BLaER1 treated with 17β-estradiol and CSF1 and Interleukin-3, amounts not matched to agents 10 nM and 100 nM (cell line): ENCODE measurements around the gene CPEB1.

Experiments used
- H3K27ac ChIP-seq, 11 experiments: shearing (Covaris generic); formaldehyde crosslinking; 2 replicates each; pipeline ENCODE4 v1.8.1; 2022
- H3K27me3 ChIP-seq, 11 experiments: shearing (Covaris generic); formaldehyde crosslinking; 2 replicates each; pipeline ENCODE4 v1.8.1; 2022
- H3K36me3 ChIP-seq, 11 experiments: shearing (Covaris generic); formaldehyde crosslinking; 2 replicates each; pipeline ENCODE4 v1.8.1; 2022
- H3K4me1 ChIP-seq, 10 experiments: shearing (Covaris generic); formaldehyde crosslinking; 2 replicates each; pipeline ENCODE4 v1.8.1; 2022
- H3K4me2 ChIP-seq, 11 experiments: shearing (Covaris generic); formaldehyde crosslinking; 2 replicates each; pipeline ENCODE4 v1.8.1; 2022
- H3K4me3 ChIP-seq, 10 experiments: shearing (Covaris generic); formaldehyde crosslinking; 2 replicates each; pipeline ENCODE4 v1.8.1; 2022
- H3K9ac ChIP-seq, 11 experiments: shearing (Covaris generic); formaldehyde crosslinking; 2 replicates each; pipeline ENCODE4 v1.8.1; 2022
- H3K9me3 ChIP-seq, 11 experiments: shearing (Covaris generic); formaldehyde crosslinking; replicated peaks in 1 of 11; 2 replicates each; pipeline ENCODE4 v1.8.1; 2022
- H4K20me1 ChIP-seq, 11 experiments: shearing (Covaris generic); formaldehyde crosslinking; 2 replicates each; pipeline ENCODE4 v1.8.1; 2022
- Cebpa-rat ChIP-seq, 11 experiments: shearing (Covaris generic); IDR thresholded peaks; 2 replicates each; pipeline ENCODE4 v1.8.1; 2022

Gene CPEB1

DNA sequence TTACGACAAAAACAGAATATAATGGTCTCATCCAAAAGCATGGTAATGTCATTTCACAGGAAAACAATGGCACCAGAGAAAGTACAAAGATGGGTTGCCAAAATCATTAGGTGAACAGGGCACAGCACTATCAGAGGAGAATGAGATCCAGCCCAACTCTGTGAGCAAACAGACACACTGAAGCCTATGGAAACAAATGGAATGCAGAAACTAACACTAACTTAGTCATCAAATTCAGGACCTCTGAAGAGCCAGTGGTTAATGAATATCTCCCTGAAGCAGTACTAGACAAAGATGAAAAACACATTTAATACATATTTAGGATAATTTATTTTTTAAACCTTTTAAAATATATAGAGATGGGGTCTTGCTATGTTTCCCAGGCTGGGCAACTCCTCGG is 92.3 kb downstream of the CPEB1 start:
- Histone ChIP-seq H3K4me1 (peaks cover 0 to 8% (median 0%) of the 10 kb centered on the region in 10 experiments; a peak in 2 of 20 replicates), H3K4me2 (no peak overlapping the region), H3K36me3 (no peaks in the 10 kb centered on the region), H3K9me3 (no peaks in the 10 kb centered on the region), H3K9ac (no peak overlapping the region), H3K27me3 (no peaks in the 10 kb centered on the region), H4K20me1 (no peaks in the 10 kb centered on the region), H3K27ac (no peak overlapping the region), H3K4me3 (no peak overlapping the region)
- no peak for TF ChIP-seq Cebpa-rat (IDR thresholded peaks at IDR 0.05)

- no peaks in the 10 kb centered on the region for H3K36me3 ChIP-seq
- H4K20me1 ChIP-seq, result no peaks in the 10 kb centered on the region
- no peaks in the 10 kb centered on the region for H3K27me3 ChIP-seq
- TF ChIP-seq Cebpa-rat (IDR thresholded peaks at IDR 0.05), result no peak
- peaks cover 0 to 8% (median 0%) of the 10 kb centered on the region in 10 experiments; a peak in 2 of 20 replicates for H3K4me1 ChIP-seq
- H3K4me2 ChIP-seq, result no peak overlapping the region
- H3K9me3 ChIP-seq, result no peaks in the 10 kb centered on the region
- H3K27ac ChIP-seq, result no peak overlapping the region
- H3K9ac ChIP-seq, result no peak overlapping the region
- no peak overlapping the region for H3K4me3 ChIP-seq
These were observed 92.8 kb downstream of the CPEB1 start for GRCh38 chr15:82554351-82554750.

- H3K36me3 ChIP-seq, result no peaks in the 10 kb centered on the region
- H3K27me3 ChIP-seq, result no peaks in the 10 kb centered on the region
- H3K4me1 ChIP-seq, result peaks cover 0 to 8% (median 0%) of the 10 kb centered on the region in 10 experiments; a peak in 2 of 20 replicates
- no peak overlapping the region for H3K4me3 ChIP-seq
- no peak for TF ChIP-seq Cebpa-rat (IDR thresholded peaks at IDR 0.05)
- no peak overlapping the region for H3K9ac ChIP-seq
- H3K9me3 ChIP-seq, result no peaks in the 10 kb centered on the region
- H3K4me2 ChIP-seq, result no peak overlapping the region
- H3K27ac ChIP-seq, result no peak overlapping the region
- H4K20me1 ChIP-seq, result no peaks in the 10 kb centered on the region
These were observed 93.3 kb downstream of the CPEB1 start for GRCh38 chr15:82553846-82554245.

DNA sequence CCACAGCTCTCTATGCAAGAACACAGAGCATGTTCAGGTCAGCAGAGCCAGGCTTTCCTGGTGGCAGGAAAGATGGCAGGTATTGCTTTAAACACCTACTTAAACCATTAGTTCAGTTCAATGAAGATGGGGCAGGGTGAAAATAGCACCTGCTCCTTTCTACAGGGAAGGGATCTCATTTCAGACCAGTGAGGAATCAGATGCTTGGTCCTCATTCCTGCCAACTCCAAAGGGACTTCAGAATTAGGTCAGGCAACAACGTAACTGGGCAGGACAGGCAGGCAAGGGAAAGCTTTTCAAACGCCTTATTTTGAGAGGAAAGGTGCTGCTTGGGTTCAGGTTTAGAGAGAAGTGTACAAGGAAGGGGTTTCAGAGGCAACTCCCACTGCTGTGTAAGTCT is 94.3 kb downstream of the CPEB1 start:
- Histone ChIP-seq H3K9me3 (no peaks in the 10 kb centered on the region), H3K9ac (no peak overlapping the region), H4K20me1 (no peaks in the 10 kb centered on the region), H3K36me3 (no peaks in the 10 kb centered on the region), H3K27ac (no peak overlapping the region), H3K4me2 (no peak overlapping the region), H3K27me3 (no peaks in the 10 kb centered on the region), H3K4me3 (no peak overlapping the region), H3K4me1 (peaks cover 0 to 8% (median 0%) of the 10 kb centered on the region in 10 experiments; a peak in 2 of 20 replicates)
- TF ChIP-seq Cebpa-rat (IDR thresholded peaks at IDR 0.05), result no peak

GRCh38 chr15:82551646-82552247 is 95.4 kb downstream of the CPEB1 start:
- Histone ChIP-seq H3K4me2 (peak overlapping the region in 2 of 11 experiments; percentile 15 to 32; a peak in 2 of 22 replicates), H3K4me1 (peaks cover 0 to 8% (median 0%) of the 10 kb centered on the region in 10 experiments; a peak in 2 of 20 replicates), H3K9ac (no peak overlapping the region), H4K20me1 (no peaks in the 10 kb centered on the region), H3K36me3 (no peaks in the 10 kb centered on the region), H3K9me3 (no peaks in the 10 kb centered on the region), H3K4me3 (no peak overlapping the region), H3K27me3 (no peaks in the 10 kb centered on the region), H3K27ac (no peak overlapping the region)
- no peak for TF ChIP-seq Cebpa-rat (IDR thresholded peaks at IDR 0.05)

- Histone ChIP-seq H4K20me1 (no peaks in the 10 kb centered on the region), H3K27me3 (no peaks in the 10 kb centered on the region), H3K9me3 (no peaks in the 10 kb centered on the region), H3K27ac (no peak overlapping the region), H3K9ac (no peak overlapping the region), H3K4me2 (no peak overlapping the region), H3K4me3 (no peak overlapping the region), H3K4me1 (peaks cover 0 to 8% (median 0%) of the 10 kb centered on the region in 10 experiments; a peak in 2 of 20 replicates), H3K36me3 (no peaks in the 10 kb centered on the region)
- no peak for TF ChIP-seq Cebpa-rat (IDR thresholded peaks at IDR 0.05)
These were observed 97.9 kb downstream of the CPEB1 start for GRCh38 chr15:82549199-82549665.

DNA sequence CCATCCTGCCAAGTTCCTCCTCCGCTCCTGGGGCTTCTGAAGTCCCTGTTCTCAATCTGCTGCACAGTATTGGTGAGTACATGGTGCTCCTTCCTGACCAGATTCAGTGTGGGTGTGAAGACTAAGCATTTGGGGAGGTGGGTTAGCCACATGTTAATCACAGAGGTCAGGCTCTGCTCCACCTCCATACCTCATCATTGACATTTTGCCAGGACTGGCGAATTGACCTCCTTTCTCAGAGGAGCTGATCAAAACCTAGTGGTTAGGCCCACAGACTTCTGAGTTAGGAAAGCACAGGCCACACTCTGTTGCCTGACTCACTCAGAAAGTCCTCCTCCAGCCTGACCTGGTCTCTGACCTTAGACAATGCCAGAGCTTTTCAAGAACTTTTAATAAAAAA is 98.5 kb downstream of the CPEB1 start:
- no peak overlapping the region for H3K27ac ChIP-seq
- TF ChIP-seq Cebpa-rat (IDR thresholded peaks at IDR 0.05), result no peak
- peaks cover 0 to 8% (median 0%) of the 10 kb centered on the region in 10 experiments; a peak in 2 of 20 replicates for H3K4me1 ChIP-seq
- no peaks in the 10 kb centered on the region for H3K9me3 ChIP-seq
- H3K27me3 ChIP-seq, result no peaks in the 10 kb centered on the region
- no peaks in the 10 kb centered on the region for H4K20me1 ChIP-seq
- no peak overlapping the region for H3K9ac ChIP-seq
- H3K36me3 ChIP-seq, result no peaks in the 10 kb centered on the region
- no peak overlapping the region for H3K4me2 ChIP-seq
- no peak overlapping the region for H3K4me3 ChIP-seq

- Histone ChIP-seq H3K4me1 (peaks cover 6 to 20% (median 7%) of the 10 kb centered on the region in 10 experiments), H3K9ac (no peak overlapping the region), H3K27me3 (no peaks in the 10 kb centered on the region), H3K4me3 (no peak overlapping the region), H3K27ac (no peak overlapping the region), H3K4me2 (no peak overlapping the region), H3K36me3 (no peaks in the 10 kb centered on the region), H4K20me1 (no peaks in the 10 kb centered on the region), H3K9me3 (no peaks in the 10 kb centered on the region)
- no peak for TF ChIP-seq Cebpa-rat (IDR thresholded peaks at IDR 0.05)
These were observed 101.7 kb downstream of the CPEB1 start for GRCh38 chr15:82545478-82545877.

DNA sequence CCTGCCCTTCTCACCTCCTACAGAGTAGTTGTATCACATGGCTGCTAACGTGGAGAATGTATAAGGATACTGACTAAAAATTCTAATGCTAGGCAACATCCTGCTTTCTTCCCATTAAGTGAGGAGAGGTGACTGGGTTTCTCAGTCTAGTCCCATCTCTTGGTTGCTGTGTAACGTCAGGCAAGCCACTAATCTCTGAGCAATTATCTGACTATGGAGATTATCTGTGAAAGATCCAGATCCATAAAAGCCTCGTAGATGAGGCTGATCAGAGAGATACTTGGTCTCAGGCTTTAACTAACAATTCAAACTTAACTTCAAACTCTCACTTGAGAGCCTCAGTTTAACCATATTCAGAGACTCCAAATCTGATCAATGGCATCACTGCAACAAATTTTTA is 102.2 kb downstream of the CPEB1 start:
- no peak for TF ChIP-seq Cebpa-rat (IDR thresholded peaks at IDR 0.05)
- Histone ChIP-seq H3K9ac (no peak overlapping the region), H3K36me3 (no peaks in the 10 kb centered on the region), H4K20me1 (peaks cover 0 to 2% (median 0%) of the 10 kb centered on the region in 11 experiments; a peak in 5 of 22 replicates), H3K27ac (no peak overlapping the region), H3K4me2 (no peak overlapping the region), H3K4me1 (peaks cover 6 to 20% (median 7%) of the 10 kb centered on the region in 10 experiments), H3K4me3 (no peak overlapping the region), H3K9me3 (no peaks in the 10 kb centered on the region), H3K27me3 (no peaks in the 10 kb centered on the region)

GRCh38 chr15:82544431-82544830 is 102.7 kb downstream of the CPEB1 start:
- peaks cover 0 to 4% (median 3%) of the 10 kb centered on the region in 11 experiments; a peak in 13 of 22 replicates for H3K36me3 ChIP-seq
- no peaks in the 10 kb centered on the region for H3K27me3 ChIP-seq
- no peak overlapping the region for H3K4me2 ChIP-seq
- TF ChIP-seq Cebpa-rat (IDR thresholded peaks at IDR 0.05), result no peak
- peaks cover 2 to 7% (median 4%) of the 10 kb centered on the region in 11 experiments; a peak in 16 of 22 replicates for H4K20me1 ChIP-seq
- no peak overlapping the region for H3K4me3 ChIP-seq
- H3K9me3 ChIP-seq, result no peaks in the 10 kb centered on the region; a peak in 1 of 22 replicates
- no peak overlapping the region for H3K9ac ChIP-seq
- peaks cover 6 to 20% (median 7%) of the 10 kb centered on the region in 10 experiments for H3K4me1 ChIP-seq
- no peak overlapping the region for H3K27ac ChIP-seq
